HG03378 (cell line): ENCODE measurements around the gene HACD3.
"Not testable (repeated sequence)": the region's sequence is repeated elsewhere in the genome, so short reads cannot be mapped to it uniquely, and the experiment has no call there.

Experiments
- ATAC-seq: cut with Tn5 transposase; IDR thresholded peaks from one replicate; pipeline ENCODE4 v1.9.1; 2021; ENCODE audit warnings: mild to moderate bottlenecking, moderate library complexity; ENCODE audit not compliant: unreplicated experiment

Gene HACD3

GRCh38 chr15:65595960-65596359, 65.7 kb downstream of the HACD3 start:
- ATAC-seq: no peak

DNA sequence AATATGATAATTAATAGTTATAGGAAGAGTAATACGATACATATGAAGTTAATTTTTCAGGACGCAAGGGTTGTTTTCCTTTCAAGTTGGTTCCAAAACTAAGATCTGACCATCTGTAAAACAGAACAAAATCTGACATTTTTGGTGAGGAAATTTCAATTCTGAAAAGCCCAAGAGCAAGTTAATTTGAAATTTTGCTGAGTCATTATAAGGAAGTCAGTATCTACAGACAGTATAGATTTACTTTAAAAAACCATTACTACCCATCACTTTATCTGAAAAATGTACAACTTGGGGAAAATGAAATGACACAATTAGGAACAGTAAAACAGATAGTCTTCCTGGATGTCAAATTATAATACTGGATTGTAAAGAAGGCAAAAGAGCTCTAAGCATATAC, 68.2 kb downstream of the HACD3 start:
- ATAC-seq: no peak

- ATAC-seq: no peak
Observed at GRCh38 chr15:65599677-65600076, 69.4 kb downstream of the HACD3 start.

GRCh38 chr15:65603134-65603533, 72.9 kb downstream of the HACD3 start:
- no peak for ATAC-seq

DNA sequence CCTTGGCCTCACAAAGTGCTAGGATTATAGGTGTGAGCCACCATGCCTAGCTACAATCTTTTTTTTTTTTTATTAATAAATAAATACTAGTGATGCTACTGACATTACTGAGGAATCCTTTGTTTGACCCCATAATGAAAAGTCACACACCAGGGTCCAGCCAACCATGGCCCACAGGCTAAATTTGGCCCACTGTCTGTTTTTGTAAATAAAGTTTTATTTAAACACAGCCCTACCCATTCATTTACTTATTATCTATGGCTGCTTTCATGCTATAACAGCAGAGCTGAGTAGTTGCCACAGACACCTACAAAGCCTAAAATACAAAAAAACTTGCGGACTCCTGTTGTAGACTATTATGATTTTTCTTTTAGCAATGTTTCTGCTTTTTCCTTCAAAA, 73.3 kb downstream of the HACD3 start:
- ATAC-seq: no peak

- ATAC-seq: peak; percentile 81
Observed at GRCh38 chr15:65610871-65611718, 80.8 kb downstream of the HACD3 start, which contains the start of gene INTS14. Gene INTS14 (minus strand): TSS chr15:65611131. CDS start chr15:65607380, 3,751 bp downstream.

GRCh38 chr15:65611888-65612615, 81.8 kb downstream of the HACD3 start:
- no peak for ATAC-seq

GRCh38 chr15:65612616-65612946, 82.3 kb downstream of the HACD3 start:
- ATAC-seq: no peak

DNA sequence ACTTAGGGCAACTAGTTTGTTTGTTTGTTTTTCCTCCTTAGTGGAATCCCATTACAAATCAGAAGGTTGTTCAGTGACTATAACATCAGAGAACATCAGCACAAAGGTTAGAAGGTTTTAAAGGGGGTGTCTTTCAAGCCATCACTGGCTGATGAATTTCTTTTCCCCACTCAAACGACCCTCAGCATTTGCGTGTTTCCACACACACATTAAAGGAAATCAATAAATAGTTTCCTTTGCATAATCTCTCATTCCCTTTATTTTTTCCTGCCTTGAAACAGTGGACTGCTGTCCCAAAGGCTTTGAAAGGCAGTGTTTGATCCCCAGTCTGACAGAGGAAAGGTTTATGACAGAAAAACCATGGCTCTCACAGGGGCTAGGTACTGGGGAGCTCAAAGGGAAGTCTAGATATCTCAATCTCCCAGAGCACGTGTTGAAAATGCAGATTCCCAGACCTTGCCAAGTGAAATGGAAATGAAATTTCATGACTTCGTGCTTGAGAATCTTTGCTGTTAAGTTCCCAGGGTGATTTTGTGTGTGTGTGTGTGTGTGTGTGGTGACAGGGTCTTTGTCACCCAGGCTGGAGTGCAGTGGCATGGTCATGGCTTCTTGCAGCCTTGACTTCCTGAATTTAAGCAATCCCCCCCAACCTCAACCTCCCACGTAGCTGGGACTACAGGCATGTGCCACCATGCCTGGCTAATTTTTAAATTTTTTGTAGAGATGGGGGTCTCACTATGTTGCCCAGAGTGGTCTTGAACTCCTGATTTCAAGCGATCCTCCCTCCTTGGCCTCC, 82.9 kb downstream of the HACD3 start:
- no peak for ATAC-seq

DNA sequence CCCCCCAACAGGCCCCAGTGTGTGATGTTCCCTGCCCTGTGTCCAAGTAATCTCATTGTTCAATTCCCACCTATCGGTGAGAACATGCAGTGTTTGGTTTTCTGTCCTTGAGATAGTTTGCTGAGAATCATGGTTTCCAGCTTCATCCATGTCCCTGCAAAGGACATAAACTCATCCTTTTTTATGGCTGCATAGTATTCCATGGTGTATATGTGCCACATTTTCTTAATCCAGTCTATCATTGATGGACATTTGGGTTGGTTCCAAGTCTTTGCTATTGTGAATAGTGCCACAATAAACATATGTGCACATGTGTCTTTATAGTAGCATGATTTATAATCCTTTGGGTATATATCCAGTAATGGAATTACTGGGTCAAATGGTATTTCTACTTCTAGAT, 85.6 kb downstream of the HACD3 start:
- ATAC-seq: not testable (repeated sequence)

GRCh38 chr15:65618560-65619109, 88.4 kb downstream of the HACD3 start:
- ATAC-seq: no peak

DNA sequence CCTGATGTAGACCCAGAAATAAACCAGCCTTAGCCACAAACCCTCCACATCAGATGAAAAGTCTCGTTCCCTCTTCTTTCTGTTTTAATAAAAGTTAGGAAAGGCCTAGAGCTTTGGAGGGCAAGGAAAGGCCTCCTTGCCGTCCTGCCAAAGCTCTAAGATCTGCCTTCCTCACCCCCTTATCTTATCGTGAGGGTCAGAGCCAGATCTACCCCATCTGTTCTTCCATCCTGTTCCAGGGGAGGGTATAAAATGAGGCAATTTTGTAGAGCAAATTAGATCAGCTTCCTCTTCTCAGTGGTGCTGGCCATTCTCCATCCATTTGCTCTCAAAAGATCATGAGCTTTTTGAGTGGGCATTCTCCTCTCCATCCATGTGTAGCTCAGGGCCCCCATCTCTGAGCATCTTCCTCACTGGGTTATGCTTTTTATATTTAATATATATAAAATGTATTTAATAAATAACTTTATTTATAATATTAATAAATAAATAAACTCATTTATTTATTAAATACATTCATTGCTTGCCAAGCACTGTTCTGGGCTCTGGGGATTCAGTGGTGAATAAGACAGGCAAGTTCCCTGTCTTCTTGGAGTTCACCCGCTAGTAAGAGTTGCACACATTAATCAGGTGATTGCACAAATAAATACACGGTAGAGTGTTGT, 89.5 kb downstream of the HACD3 start:
- no peak for ATAC-seq

DNA sequence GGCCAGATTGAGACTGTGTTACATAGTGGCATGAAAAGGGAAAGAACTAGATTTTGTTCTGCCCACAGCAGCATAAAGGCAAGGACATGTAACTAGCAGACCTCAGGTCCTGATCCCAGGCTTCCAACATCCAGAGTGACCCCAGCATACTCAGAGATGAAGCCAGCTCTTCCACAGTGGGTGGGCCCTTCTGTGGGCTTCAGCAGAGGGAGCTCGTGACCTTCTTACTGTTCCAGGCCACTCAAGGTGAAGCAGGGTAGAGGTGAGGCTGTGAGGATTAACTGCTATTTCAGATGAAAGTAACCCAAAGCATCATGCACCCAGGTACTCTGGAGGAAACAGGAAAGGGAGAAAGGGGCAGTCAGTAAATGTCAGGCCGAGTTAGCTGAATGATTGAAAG, 90.6 kb downstream of the HACD3 start:
- ATAC-seq: no peak

DNA sequence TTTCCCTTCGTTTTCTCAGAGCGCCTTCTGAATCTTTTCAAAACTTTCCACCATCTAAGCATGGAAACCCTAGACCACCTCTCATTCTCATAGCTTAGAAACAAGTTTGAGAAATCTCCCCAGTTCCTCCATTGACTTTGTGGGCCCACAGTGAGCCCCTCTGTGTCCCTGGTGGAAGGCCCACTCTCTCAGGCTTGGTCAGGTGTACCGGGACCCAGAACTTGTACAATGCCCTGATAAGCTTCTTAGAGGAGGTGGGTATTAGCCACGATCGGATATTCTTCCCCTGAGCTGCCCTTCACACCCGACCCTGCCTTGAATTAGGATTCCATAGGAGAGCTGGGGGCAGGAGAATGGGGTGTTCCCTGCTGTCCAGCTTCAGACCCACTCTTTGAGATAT, 91.4 kb downstream of the HACD3 start, which contains the start of gene SLC24A1:
TSS of gene SLC24A1 (plus strand) at position 301 of the 400 bp plus-strand sequence. CDS start 2,143 bp downstream, outside the sequence.
- no peak for ATAC-seq

- ATAC-seq: no peak
Observed at GRCh38 chr15:65623103-65623502, 92.8 kb downstream of the HACD3 start.

- ATAC-seq: no peak
Observed at GRCh38 chr15:65626856-65627255, 96.6 kb downstream of the HACD3 start.
